IMR-90 (cell line): ENCODE results near the gene ADAM12. TPM values are rescaled to one million over a fixed set of nuclear protein-coding genes. Genes with fewer than 3 reads are reported as not detected.

Experiments used
- ATAC-seq: fragments of 200-7000 bp; cut with Tn5 transposase; 2 replicates; pipeline ENCODE4 v1.9.1; 2020; ENCODE audit warnings: low read depth, mild to moderate bottlenecking, moderate library complexity
- BruUV-seq: library from RNA; stranded (reverse); fragments of 400-500 nt; replicated peaks from 2 replicates; lab custom pipeline; 2021; lab: Mats Ljungman, UMichigan
- CTCF ChIA-PET: fragments of 300-600 bp; formaldehyde crosslinking; extraction: SDS; loops from one replicate; lab custom pipeline; 2021; ENCODE audit warnings: antibody characterized with exemption; lab: Yijun Ruan, JAX
- POLR2A ChIA-PET: fragments of 300-600 bp; sonication (Branson Sonifier 250); formaldehyde crosslinking; loops from one replicate; lab custom pipeline; 2022; ENCODE audit warnings: antibody characterized with exemption; ENCODE audit not compliant: unreplicated experiment; lab: Charles Lee
- DNase-seq: peaks from one replicate; pipeline ENCODE4 v3.0.0; 2013
- H2AFZ ChIP-seq: replicated peaks from 2 replicates; pipeline ENCODE3; 2013; ENCODE audit warnings: low read length, mild to moderate bottlenecking; ENCODE audit not compliant: poor library complexity
- H2AK5ac ChIP-seq: 2 replicates; pipeline ENCODE4 v1.6.1; 2013; ENCODE audit warnings: low read depth, low read length, inconsistent platforms
- H2AK9ac ChIP-seq: replicated peaks from 2 replicates; pipeline ENCODE3; 2013; ENCODE audit warnings: mild to moderate bottlenecking, low read depth, low read length, moderate library complexity; ENCODE audit not compliant: poor library complexity
- H2BK120ac ChIP-seq: 2 replicates; pipeline ENCODE4 v1.6.1; 2013; ENCODE audit warnings: low read depth, low read length, inconsistent platforms
- H2BK15ac ChIP-seq: 3 replicates; pipeline ENCODE4 v1.6.1; 2013; ENCODE audit warnings: low read depth, low read length, inconsistent platforms
- H2BK20ac ChIP-seq: 2 replicates; pipeline ENCODE4 v1.6.1; 2013; ENCODE audit warnings: low read depth, mild to moderate bottlenecking, inconsistent platforms, low read length, moderate library complexity
- H2BK5ac ChIP-seq: 2 replicates; pipeline ENCODE4 v1.6.1; 2013; ENCODE audit warnings: mild to moderate bottlenecking, low read depth, low read length, inconsistent platforms; ENCODE audit not compliant: poor library complexity, severe bottlenecking
- H3K14ac ChIP-seq: replicated peaks from 2 replicates; pipeline ENCODE4 v1.6.1; 2013; ENCODE audit warnings: low read depth, low read length, inconsistent platforms
- H3K18ac ChIP-seq: 2 replicates; pipeline ENCODE4 v1.6.1; 2013; ENCODE audit warnings: low read depth, low read length, control low read depth
- H3K23ac ChIP-seq: 2 replicates; pipeline ENCODE4 v1.6.1; 2013; ENCODE audit warnings: low read depth, low read length, inconsistent platforms
- H3K27ac ChIP-seq: 2 replicates; pipeline ENCODE4 v1.5.1; 2013; ENCODE audit warnings: mild to moderate bottlenecking, control low read depth, low read length; ENCODE audit not compliant: insufficient read depth
- H3K27me3 ChIP-seq: 2 replicates; pipeline ENCODE4 v1.6.1; 2013; ENCODE audit warnings: low read length; ENCODE audit not compliant: control insufficient read depth, insufficient read depth
- H3K36me3 ChIP-seq: 2 replicates; pipeline ENCODE4 v1.6.1; 2013; ENCODE audit warnings: low read length, mixed read lengths; ENCODE audit not compliant: control insufficient read depth, insufficient read depth
- H3K4ac ChIP-seq: 2 replicates; pipeline ENCODE4 v1.6.1; 2013; ENCODE audit warnings: low read depth, low read length, inconsistent platforms
- H3K4me1 ChIP-seq: 2 replicates; pipeline ENCODE4 v1.6.1; 2013; ENCODE audit warnings: low read length, mixed read lengths; ENCODE audit not compliant: control insufficient read depth, insufficient read depth
- H3K4me2 ChIP-seq: 2 replicates; pipeline ENCODE4 v1.6.1; 2013; ENCODE audit warnings: low read depth, mild to moderate bottlenecking, control low read depth, low read length, moderate library complexity
- H3K4me3 ChIP-seq: 2 replicates; pipeline ENCODE4 v1.5.1; 2013; ENCODE audit warnings: low read depth, mild to moderate bottlenecking, control low read depth, low read length, moderate library complexity; ENCODE audit not compliant: insufficient read depth
- H3K56ac ChIP-seq: 2 replicates; pipeline ENCODE4 v1.6.1; 2013; ENCODE audit warnings: low read length, inconsistent platforms; ENCODE audit not compliant: insufficient read depth; ENCODE audit errors: extremely low read depth
- H3K79me1 ChIP-seq, 2 experiments: 2 replicates each; pipeline ENCODE4 v1.6.1; 2013; ENCODE audit warnings: low read length in 2 of 2, inconsistent platforms in 1 of 2, low read depth in 1 of 2
- H3K9ac ChIP-seq: 2 replicates; pipeline ENCODE4 v1.6.1; 2013; ENCODE audit warnings: low read depth, low read length, control low read depth
- H3K9me1 ChIP-seq: 2 replicates; pipeline ENCODE4 v1.6.1; 2013; ENCODE audit warnings: low read length, inconsistent platforms; ENCODE audit not compliant: insufficient read depth
- H3K9me3 ChIP-seq: 2 replicates; pipeline ENCODE4 v1.6.1; 2013; ENCODE audit warnings: low read length; ENCODE audit not compliant: control insufficient read depth, insufficient read depth
- H4K20me1 ChIP-seq: 2 replicates; pipeline ENCODE4 v1.6.1; 2013; ENCODE audit warnings: low read length, inconsistent platforms; ENCODE audit not compliant: insufficient read depth
- H4K5ac ChIP-seq: 2 replicates; pipeline ENCODE4 v1.6.1; 2013; ENCODE audit warnings: mild to moderate bottlenecking, low read depth, low read length, control low read depth
- H4K8ac ChIP-seq, 2 experiments: 2 replicates each; pipeline ENCODE4 v1.6.1; 2013; ENCODE audit warnings: low read depth in 2 of 2, low read length in 2 of 2, control low read depth in 1 of 2, inconsistent platforms in 1 of 2
- H4K91ac ChIP-seq: 2 replicates; pipeline ENCODE4 v1.6.1; 2013; ENCODE audit warnings: low read depth, low read length, inconsistent platforms; ENCODE audit not compliant: insufficient read depth
- POLR2A ChIP-seq: IDR thresholded peaks from 2 replicates; pipeline ENCODE4 v1.6.1; 2012; ENCODE audit warnings: mild to moderate bottlenecking, low read depth, low read length
- WGBS, 2 experiments: methylation state at CpG; one replicate each; pipeline versions ENCODE4 v1.1.5 to v1.1.7; 2013; ENCODE audit warnings: missing lambda C conversion rate in 2 of 2; ENCODE audit not compliant: insufficient read length in 1 of 2; ENCODE audit errors: extremely low coverage in 2 of 2; 5-methylcytosine and 5-hydroxymethylcytosine counted together
- dilution Hi-C: fragments of 300-500 bp; cut with HindIII; formaldehyde crosslinking; loops from one replicate; pipeline ENCODE4 v1.14.3; 2018; ENCODE audit warnings: low sequenced_read_pairs; ENCODE audit not compliant: unreplicated experiment
- in situ Hi-C: fragments of 300-500 bp; cut with MboI; formaldehyde crosslinking; loops from 3 replicates; pipeline ENCODE4 v1.14.3; 2019; ENCODE audit warnings: low sequenced_read_pairs, inconsistent platforms, mixed read lengths
- intact Hi-C: fragments of 100-400 bp; cut with micrococcal nuclease; formaldehyde crosslinking; loops from 2 replicates; pipeline ENCODE4 v1.10.0; 2022
- polyA plus RNA-seq, 3 experiments: library from polyadenylated mRNA; depleted of rRNA; stranded (reverse); fragments of >200 nt; gene quantifications; 2 replicates each; pipeline ENCODE4 v1.2.3, GENCODE V29; 2012; ENCODE audit warnings: low replicate concordance in 1 of 3
- total RNA-seq: library from RNA; depleted of rRNA; stranded (reverse); fragments of >200 nt; gene quantifications from 2 replicates; pipeline ENCODE4 v1.2.3, GENCODE V29; 2012

Gene ADAM12
- total and polyA plus RNA-seq, 2 of the 4 experiments (the other 2 are of a cell fraction): 9.6 to 10.2 TPM

GRCh38 chr10:126353666-126354065 lies 34.6 kb downstream of the ADAM12 start:
- Histone ChIP-seq H3K79me1 (no peaks in the 10 kb centered on the region), H4K20me1 (no peaks in the 10 kb centered on the region), H4K5ac (no peak overlapping the region), H3K56ac (no peak overlapping the region), H3K14ac (no peak overlapping the region), H3K9ac (no peak overlapping the region), H3K9me1 (0 out of 2 replicates have a peak, but pooled peaks cover 10% of the 10 kb centered on the region), H3K9me3 (peaks cover 5% of the 10 kb centered on the region; the same call in 1 of the 2 replicates), H2BK5ac (no peak overlapping the region), H2AFZ (no peak overlapping the region), H3K4me2 (no peak overlapping the region), H3K4me3 (no peak overlapping the region), H2BK20ac (no peak overlapping the region), H4K8ac (no peak overlapping the region), H3K23ac (no peak overlapping the region), H2AK5ac (no peak overlapping the region), H3K4me1 (peaks cover 9% of the 10 kb centered on the region), H3K27me3 (no peaks in the 10 kb centered on the region), H2BK120ac (no peak overlapping the region), H3K27ac (no peak overlapping the region), H3K36me3 (no peaks in the 10 kb centered on the region), H2BK15ac (no peak overlapping the region), H3K18ac (no peak overlapping the region), H4K91ac (no peak overlapping the region), H2AK9ac (no peak overlapping the region), H3K4ac (no peak overlapping the region)
- no TSS peak for BruUV-seq
- WGBS, 2 experiments: 100% methylated on average over 1 of the region's 1 CpG; no CpG with 5 or more reads in 1 of the 2 experiments
- ATAC-seq: no peak
- no peak for DNase-seq
- ChIA-PET POLR2A (no interaction called here), CTCF (interaction anchor here (0.6 to 0.7 kb wide), 2 partner anchors 33 to 253 kb away, joined by 3 read pairs; no protein-coding TSS in a partner anchor)
- in situ Hi-C loops: no loop called here
- dilution Hi-C loops: no loop called here
- intact Hi-C loops: no loop called here
- TF ChIP-seq POLR2A: no peak
